Cardiac fibroblast (primary cell): ENCODE results near the gene RACK1.
"Not testable (repeated sequence)": the region's sequence is repeated elsewhere in the genome, so short reads cannot be mapped to it uniquely, and the experiment has no call there.

ENCODE experiments used
- DNase-seq, 2 donors: peaks; one replicate each; pipeline versions ENCODE4 v3.0.0 to v3.0.0-alpha.2; 2010; ENCODE audit warnings: low read depth in 2 of 2
- H3K4me3 ChIP-seq, 2 donors: replicated peaks in 1 of 2; 1 replicate in 1 of 2; 2 replicates in 1 of 2; pipeline ENCODE4 v1.5.1; 2011; ENCODE audit warnings: low read depth in 2 of 2, low read length in 2 of 2, mild to moderate bottlenecking in 2 of 2, moderate library complexity in 1 of 2
- TF ChIP-seq, protein P1 (sequence below): IDR thresholded peaks from one replicate; pipeline ENCODE4 v1.5.1; 2011; ENCODE audit warnings: low read depth, mild to moderate bottlenecking, low read length, inconsistent platforms

RACK1 gene

DNA sequence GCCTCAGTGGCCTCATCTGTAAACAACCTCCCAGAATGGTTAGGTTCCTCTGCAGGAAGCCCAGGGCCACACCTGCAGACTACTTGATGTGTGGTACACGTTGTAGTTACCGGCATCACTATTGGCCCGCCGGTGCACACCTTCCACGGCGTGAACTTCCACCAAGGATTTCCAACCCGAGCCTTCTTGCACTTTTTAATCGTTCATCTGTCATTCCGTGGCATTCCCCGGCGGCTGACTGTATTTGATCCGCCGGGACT lies 26.0 kb downstream of the RACK1 start:
- peak overlapping the region; percentile 39 to 46 for H3K4me3 ChIP-seq
- TF ChIP-seq, protein P1, sequence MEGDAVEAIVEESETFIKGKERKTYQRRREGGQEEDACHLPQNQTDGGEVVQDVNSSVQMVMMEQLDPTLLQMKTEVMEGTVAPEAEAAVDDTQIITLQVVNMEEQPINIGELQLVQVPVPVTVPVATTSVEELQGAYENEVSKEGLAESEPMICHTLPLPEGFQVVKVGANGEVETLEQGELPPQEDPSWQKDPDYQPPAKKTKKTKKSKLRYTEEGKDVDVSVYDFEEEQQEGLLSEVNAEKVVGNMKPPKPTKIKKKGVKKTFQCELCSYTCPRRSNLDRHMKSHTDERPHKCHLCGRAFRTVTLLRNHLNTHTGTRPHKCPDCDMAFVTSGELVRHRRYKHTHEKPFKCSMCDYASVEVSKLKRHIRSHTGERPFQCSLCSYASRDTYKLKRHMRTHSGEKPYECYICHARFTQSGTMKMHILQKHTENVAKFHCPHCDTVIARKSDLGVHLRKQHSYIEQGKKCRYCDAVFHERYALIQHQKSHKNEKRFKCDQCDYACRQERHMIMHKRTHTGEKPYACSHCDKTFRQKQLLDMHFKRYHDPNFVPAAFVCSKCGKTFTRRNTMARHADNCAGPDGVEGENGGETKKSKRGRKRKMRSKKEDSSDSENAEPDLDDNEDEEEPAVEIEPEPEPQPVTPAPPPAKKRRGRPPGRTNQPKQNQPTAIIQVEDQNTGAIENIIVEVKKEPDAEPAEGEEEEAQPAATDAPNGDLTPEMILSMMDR = no peak
- no peak for DNase-seq

GRCh38 chr5:181217111-181217802 lies 26.4 kb downstream of the RACK1 start:
- H3K4me3 ChIP-seq = peak overlapping the region; percentile 39 to 46
- TF ChIP-seq, protein P1 = no peak
- DNase-seq = peak; percentile 56 to 62

GRCh38 chr5:181215997-181216989 lies 27.4 kb downstream of the RACK1 start:
- TF ChIP-seq, protein P1 = no peak
- H3K4me3 ChIP-seq = peak overlapping the region; percentile 8 to 21
- DNase-seq = no peak

DNA sequence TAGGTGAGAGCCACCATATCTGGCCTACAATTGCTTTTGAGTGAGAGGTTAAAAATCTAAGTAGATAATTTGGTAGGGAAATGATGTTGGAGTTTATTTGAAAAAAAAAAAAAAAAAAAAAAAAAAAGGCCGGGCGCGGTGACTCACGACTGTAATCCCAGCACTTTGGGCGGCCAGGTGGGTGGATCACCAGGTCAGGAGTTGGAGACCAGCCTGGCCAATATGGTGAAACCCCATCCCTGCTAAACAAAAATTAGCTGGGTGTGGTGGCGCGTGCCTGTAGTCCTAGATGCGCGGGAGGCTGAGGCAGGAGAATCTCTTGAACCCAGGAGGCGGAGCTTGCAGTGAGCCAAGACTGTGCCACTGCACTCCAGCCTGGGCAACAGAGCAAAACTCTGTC lies 29.5 kb downstream of the RACK1 start:
- not testable (repeated sequence) for DNase-seq, H3K4me3 ChIP-seq

- no peak for DNase-seq
- H3K4me3 ChIP-seq = no peak overlapping the region
- TF ChIP-seq, protein P1 = no peak
Measured at GRCh38 chr5:181212934-181213333, 30.8 kb downstream of the RACK1 start.

GRCh38 chr5:181212080-181212479 lies 31.6 kb downstream of the RACK1 start:
- TF ChIP-seq, protein P1 = no peak
- no peak for DNase-seq
- no peak overlapping the region for H3K4me3 ChIP-seq

GRCh38 chr5:181211208-181211607 lies 32.5 kb downstream of the RACK1 start:
- DNase-seq = no peak
- no peak overlapping the region for H3K4me3 ChIP-seq
- TF ChIP-seq, protein P1 = no peak

GRCh38 chr5:181210698-181211097 lies 33.0 kb downstream of the RACK1 start:
- DNase-seq, H3K4me3 ChIP-seq: not testable (repeated sequence)

- not testable (repeated sequence) for H3K4me3 ChIP-seq, DNase-seq
Measured at GRCh38 chr5:181210148-181210547, 33.6 kb downstream of the RACK1 start.

DNA sequence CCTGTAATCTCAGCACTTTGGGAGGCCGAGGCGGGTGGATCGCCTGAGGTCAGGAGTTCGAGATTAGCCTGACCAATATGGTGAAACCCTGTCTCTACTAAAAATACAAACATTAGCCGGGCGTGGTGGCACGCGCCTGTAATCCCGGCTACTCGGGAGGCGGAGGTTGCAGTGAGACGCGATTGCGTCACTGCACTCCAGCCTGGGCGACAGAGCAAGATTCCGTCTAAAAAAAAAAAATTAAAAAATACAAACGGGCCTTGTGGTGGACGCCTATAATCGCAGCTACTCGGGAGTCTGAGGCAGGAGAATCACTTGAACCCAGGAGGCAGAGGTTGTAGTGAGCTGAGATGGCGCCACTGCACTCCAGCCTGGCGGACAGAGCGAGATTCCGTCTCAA lies 34.7 kb downstream of the RACK1 start:
- not testable (repeated sequence) for H3K4me3 ChIP-seq, DNase-seq
